Endodermal cell (in vitro differentiated cells): Measurements from ENCODE around the gene CTIF. TPM values are rescaled to one million over a fixed set of nuclear protein-coding genes. Genes with fewer than 3 reads are reported as not detected.
A peak's percentile ranks its signal among the peaks of the same experiment; 100 is the strongest.

Experiments used
- DNase-seq: peaks from one replicate; pipeline ENCODE4 v3.0.0-alpha.2; 2017
- H3K27ac ChIP-seq: 2 replicates; pipeline ENCODE4 v1.5.1; 2013; ENCODE audit warnings: mild to moderate bottlenecking, low read depth, low read length, moderate library complexity
- H3K27me3 ChIP-seq: 2 replicates; pipeline ENCODE4 v1.6.1; 2013; ENCODE audit warnings: mild to moderate bottlenecking, low read length, moderate library complexity; ENCODE audit not compliant: insufficient read depth, control insufficient read depth, poor library complexity, severe bottlenecking
- H3K36me3 ChIP-seq: 2 replicates; pipeline ENCODE4 v1.7.0; 2013; ENCODE audit warnings: mild to moderate bottlenecking, low read length, moderate library complexity; ENCODE audit not compliant: control insufficient read depth, insufficient read depth
- H3K4me1 ChIP-seq: one replicate; pipeline ENCODE4 v1.7.0; 2013; ENCODE audit warnings: low read length; ENCODE audit not compliant: control insufficient read depth, insufficient read depth
- H3K4me3 ChIP-seq: 2 replicates; pipeline ENCODE4 v1.5.1; 2013; ENCODE audit warnings: mild to moderate bottlenecking, low read length, moderate library complexity
- H3K9ac ChIP-seq: 2 replicates; pipeline ENCODE4 v1.6.1; 2013; ENCODE audit warnings: mild to moderate bottlenecking, low read length, moderate library complexity; ENCODE audit not compliant: poor library complexity, severe bottlenecking; ENCODE audit errors: extremely low read depth
- H3K9me3 ChIP-seq: 2 replicates; pipeline ENCODE4 v1.6.1; 2013; ENCODE audit warnings: mild to moderate bottlenecking, low read length, moderate library complexity; ENCODE audit not compliant: control insufficient read depth
- H3K27ac Mint-ChIP-seq: 2 replicates; pipeline ENCODE4 v1.8.0; 2020; ENCODE audit warnings: mixed read lengths
- H3K27me3 Mint-ChIP-seq: 2 replicates; pipeline ENCODE4 v1.8.0; 2021; ENCODE audit warnings: mild to moderate bottlenecking, mixed read lengths; ENCODE audit not compliant: insufficient read depth
- H3K36me3 Mint-ChIP-seq: 2 replicates; pipeline ENCODE4 v1.8.0; 2020; ENCODE audit warnings: low read depth, mixed read lengths
- H3K4me1 Mint-ChIP-seq: 2 replicates; pipeline ENCODE4 v1.8.0; 2020; ENCODE audit warnings: mixed read lengths
- H3K4me3 Mint-ChIP-seq: 2 replicates; pipeline ENCODE4 v1.8.0; 2020; ENCODE audit warnings: mild to moderate bottlenecking, moderate library complexity, mixed read lengths
- H3K9me3 Mint-ChIP-seq: 2 replicates; pipeline ENCODE4 v1.8.0; 2020; ENCODE audit warnings: mild to moderate bottlenecking, mixed read lengths
- CTCF ChIP-seq: fragments of 200-600 bp; sonication (generic); conservative IDR thresholded peaks from 2 replicates; pipeline ENCODE4 v1.5.0; 2021; ENCODE audit warnings: antibody characterized with exemption, mild to moderate bottlenecking
- WGBS, 2 experiments: methylation state at CpG; one replicate each; pipeline versions ENCODE4 v1.1.5 to v1.1.7; 2013; ENCODE audit warnings: missing lambda C conversion rate in 2 of 2, mixed read lengths in 1 of 2; ENCODE audit not compliant: insufficient coverage in 1 of 2, insufficient read length in 1 of 2; 5-methylcytosine and 5-hydroxymethylcytosine counted together
- total RNA-seq, 2 donors: library from RNA; stranded (reverse); fragmentation: NEBNext Ultra II Directional in 1 of 2; extraction: Animal tissue kit (Norgen Biotek cat#: 25700) in 1 of 2; gene quantifications; 2 replicates in 1 of 2; 3 replicates in 1 of 2; pipeline ENCODE4 v1.2.1, GENCODE V29; 2021

The CTIF gene
- total RNA-seq, 2 donors from 2014 or later, result 33.8 to 41.6 TPM

GRCh38 chr18:48545757-48546321 is 7.0 kb downstream of the CTIF start:
- H3K4me3 Mint-ChIP-seq, result peak overlapping the region; percentile 8
- Histone ChIP-seq H3K9ac (peak overlapping the region; percentile 4), H3K36me3 (peaks cover 14% of the 10 kb centered on the region), H3K4me1 (peaks cover 34% of the 10 kb centered on the region), H3K4me3 (peak overlapping the region; percentile 5), H3K27ac (peak overlapping the region; percentile 63), H3K9me3 (no peaks in the 10 kb centered on the region), H3K27me3 (no peaks in the 10 kb centered on the region)
- H3K4me1 Mint-ChIP-seq, result peaks cover 73% of the 10 kb centered on the region
- no peaks in the 10 kb centered on the region for H3K9me3 Mint-ChIP-seq
- TF ChIP-seq CTCF, result no peak
- no peaks in the 10 kb centered on the region for H3K27me3 Mint-ChIP-seq
- peak; percentile 94 for DNase-seq
- 27 to 30% methylated on average over 4 to 12 of the region's 12 CpGs for WGBS, 2 experiments
- H3K36me3 Mint-ChIP-seq, result peaks cover 11% of the 10 kb centered on the region
- peak overlapping the region; percentile 92 for H3K27ac Mint-ChIP-seq

- Histone ChIP-seq H3K27me3 (no peaks in the 10 kb centered on the region), H3K9me3 (no peaks in the 10 kb centered on the region), H3K9ac (peak overlapping the region; percentile 4), H3K27ac (no peak overlapping the region), H3K4me1 (peaks cover 33% of the 10 kb centered on the region), H3K36me3 (peaks cover 18% of the 10 kb centered on the region), H3K4me3 (peak overlapping the region; percentile 5)
- Mint-ChIP-seq H3K27me3 (no peaks in the 10 kb centered on the region), H3K36me3 (peaks cover 16% of the 10 kb centered on the region), H3K4me1 (peaks cover 71% of the 10 kb centered on the region), H3K27ac (peak overlapping the region; percentile 92), H3K9me3 (no peaks in the 10 kb centered on the region), H3K4me3 (no peak overlapping the region)
- no peak for TF ChIP-seq CTCF
- DNase-seq, result peak; percentile 59
- WGBS, 2 experiments, result 63 to 67% methylated on average over 6 of the region's 6 CpGs
These were observed 7.6 kb downstream of the CTIF start for GRCh38 chr18:48546396-48546795.

GRCh38 chr18:48547531-48547981 is 8.7 kb downstream of the CTIF start:
- 85 to 86% methylated on average over 7 to 9 of the region's 9 CpGs for WGBS, 2 experiments
- peaks cover 23% of the 10 kb centered on the region for H3K36me3 ChIP-seq
- Mint-ChIP-seq H3K27ac (peak overlapping the region; percentile 92), H3K4me3 (no peak overlapping the region), H3K4me1 (peaks cover 63% of the 10 kb centered on the region), H3K36me3 (peaks cover 18% of the 10 kb centered on the region), H3K9me3 (no peaks in the 10 kb centered on the region), H3K27me3 (no peaks in the 10 kb centered on the region)
- TF ChIP-seq CTCF, result no peak
- no peak for DNase-seq
- peaks cover 29% of the 10 kb centered on the region for H3K4me1 ChIP-seq
- no peak overlapping the region for H3K4me3 ChIP-seq
- no peak overlapping the region for H3K9ac ChIP-seq
- H3K27ac ChIP-seq, result no peak overlapping the region
- no peaks in the 10 kb centered on the region for H3K27me3 ChIP-seq
- no peaks in the 10 kb centered on the region for H3K9me3 ChIP-seq
